Measurements from ENCODE around the gene TUBB1.

DNA sequence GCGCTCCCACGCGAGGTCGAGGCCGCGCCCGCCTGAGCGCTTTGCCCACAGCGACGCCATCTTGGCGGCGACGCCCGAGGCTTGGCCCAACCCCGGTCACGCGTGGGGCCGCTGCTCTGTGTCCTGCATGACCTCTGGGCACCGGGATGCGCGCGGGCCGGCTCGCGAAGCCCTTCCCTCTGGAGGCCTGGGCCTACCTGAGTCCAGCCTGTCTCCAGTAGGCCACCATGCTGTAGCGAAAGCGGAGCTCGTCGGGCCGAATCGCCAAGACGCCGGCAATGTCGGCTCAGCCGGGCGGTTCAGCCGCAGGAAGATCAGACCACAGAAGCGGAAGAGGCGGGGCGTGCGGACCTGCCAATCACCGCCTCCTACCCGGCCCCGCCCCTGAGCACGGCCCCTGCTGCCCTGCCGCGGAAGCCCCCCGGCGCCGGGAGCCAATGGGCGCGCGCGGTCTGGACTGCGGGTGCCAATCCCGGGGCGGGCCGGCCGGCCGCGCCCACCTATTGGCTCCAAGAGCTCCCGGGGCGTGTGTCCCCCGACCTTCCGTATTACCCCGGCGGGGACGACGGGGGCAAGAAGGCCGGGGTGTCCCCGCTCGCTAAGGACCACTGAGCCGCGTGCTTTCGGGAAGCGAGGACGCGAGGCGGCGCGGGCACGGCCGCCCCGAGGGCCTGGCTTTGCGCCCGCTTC lies 12.9 kb downstream of the TUBB1 start, which contains the start of gene ATP5F1E:
- TF ChIP-seq POLR2A (IDR thresholded peaks at IDR 0.05; ENCODE audit: low read length) (peak; percentile 93), GATA1 (IDR thresholded peaks at IDR 0.05; ENCODE audit: low read depth, low read length) (no peak)
